B cell (primary cell): ENCODE data around the gene TMEM151A. TPM values are rescaled to one million over a fixed set of nuclear protein-coding genes. Genes with fewer than 3 reads are reported as not detected.

Experiments
- ATAC-seq: fragments of 200-7000 bp; cut with Tn5 transposase; one replicate; pipeline ENCODE4 v1.10.0; 2021; ENCODE audit warnings: low read depth, mild to moderate bottlenecking, moderate number of reproducible peaks, moderate library complexity
- CTCF ChIA-PET: fragments of 350-600 bp; sonication (Branson Sonifier 250); formaldehyde crosslinking; loops from one replicate; lab custom pipeline; 2021; ENCODE audit warnings: antibody characterized with exemption, inconsistent platforms; lab: Charles Lee
- POLR2A ChIA-PET: fragments of 350-600 bp; sonication (Branson Sonifier 250); formaldehyde crosslinking; loops from one replicate; lab custom pipeline; 2021; ENCODE audit warnings: antibody characterized with exemption; lab: Charles Lee
- DNase-seq: peaks from one replicate; pipeline ENCODE4 v3.0.0; 2013
- H2AFZ ChIP-seq: 2 replicates; pipeline ENCODE4 v1.6.1; 2012; ENCODE audit warnings: mild to moderate bottlenecking, low read depth, low read length; ENCODE audit not compliant: insufficient read depth, poor library complexity, severe bottlenecking
- H3K27ac ChIP-seq, 2 donors: 1 replicate in 1 of 2; 2 replicates in 1 of 2; pipeline ENCODE4 v1.5.1; 2012 to 2013; ENCODE audit warnings: low read length in 2 of 2, mild to moderate bottlenecking in 2 of 2, moderate library complexity in 1 of 2
- H3K27me3 ChIP-seq, 4 experiments: fragments of 200-600 bp in 1 of 4; sonication (generic) in 1 of 4; replicated peaks in 1 of 4; 1 replicate in 2 of 4; 2 replicates in 2 of 4; pipeline versions ENCODE4 v1.6.1 to v1.7.0; 2013 to 2016; ENCODE audit warnings: low read length in 3 of 4, mild to moderate bottlenecking in 2 of 4, mixed read lengths in 1 of 4, moderate library complexity in 1 of 4; ENCODE audit not compliant: insufficient read depth in 4 of 4, control insufficient read depth in 3 of 4; ENCODE audit errors: control extremely low read depth in 1 of 4
- H3K36me3 ChIP-seq, 2 experiments: replicated peaks in 1 of 2; 1 replicate in 1 of 2; 2 replicates in 1 of 2; pipeline versions ENCODE4 v1.6.1 to v1.7.1; 2013; ENCODE audit warnings: low read length in 1 of 2; ENCODE audit not compliant: insufficient read depth in 2 of 2, control insufficient read depth in 1 of 2; ENCODE audit errors: control extremely low read depth in 1 of 2, extremely low read depth in 1 of 2
- H3K4me1 ChIP-seq, 2 donors: fragments of 200-600 bp in 1 of 2; sonication (generic) in 1 of 2; 1 replicate in 1 of 2; 2 replicates in 1 of 2; pipeline versions ENCODE4 v1.5.1 to v1.6.1; 2013 to 2017; ENCODE audit warnings: low read length in 2 of 2; ENCODE audit not compliant: control insufficient read depth in 2 of 2, insufficient read depth in 2 of 2
- H3K4me2 ChIP-seq: replicated peaks from 2 replicates; pipeline ENCODE3; 2012; ENCODE audit warnings: mild to moderate bottlenecking, low read depth, low read length; ENCODE audit not compliant: poor library complexity, severe bottlenecking
- H3K4me3 ChIP-seq, 5 experiments: fragments of 200-600 bp in 1 of 5; sonication (generic) in 1 of 5; 1 replicate in 3 of 5; 2 replicates in 2 of 5; pipeline versions ENCODE4 v1.5.1 to v1.7.0; 2011 to 2016; ENCODE audit warnings: low read length in 4 of 5, mild to moderate bottlenecking in 4 of 5, low read depth in 2 of 5, control low read depth in 1 of 5, moderate library complexity in 1 of 5; ENCODE audit not compliant: insufficient read depth in 1 of 5; ENCODE audit errors: control extremely low read depth in 1 of 5, extremely low read depth in 1 of 5
- H3K79me2 ChIP-seq: fragments of 200-600 bp; sonication (generic); one replicate; pipeline ENCODE4 v1.6.0; 2016; ENCODE audit warnings: low read length; ENCODE audit not compliant: control insufficient read depth, insufficient read depth
- H3K9ac ChIP-seq: fragments of 200-600 bp; sonication (generic); 2 replicates; pipeline ENCODE4 v1.6.1; 2017; ENCODE audit warnings: mild to moderate bottlenecking, low read length, moderate library complexity
- H3K9me3 ChIP-seq, 3 donors: one replicate each; pipeline versions ENCODE4 v1.6.1 to v1.7.1; 2013; ENCODE audit warnings: low read length in 2 of 3; ENCODE audit not compliant: control insufficient read depth in 2 of 3, insufficient read depth in 1 of 3; ENCODE audit errors: control extremely low read depth in 1 of 3
- H4K20me1 ChIP-seq: 2 replicates; pipeline ENCODE4 v1.6.0; 2012; ENCODE audit warnings: mild to moderate bottlenecking, low read length; ENCODE audit not compliant: insufficient read depth, control insufficient read depth, poor library complexity, severe bottlenecking
- H3K27ac Mint-ChIP-seq: one replicate; pipeline ENCODE4 v1.8.0; 2021; ENCODE audit warnings: mixed read lengths
- H3K27me3 Mint-ChIP-seq: one replicate; pipeline ENCODE4 v1.8.0; 2021; ENCODE audit warnings: mixed read lengths
- H3K4me1 Mint-ChIP-seq: one replicate; pipeline ENCODE4 v1.8.0; 2021; ENCODE audit warnings: mixed read lengths
- H3K4me3 Mint-ChIP-seq: one replicate; pipeline ENCODE4 v1.8.0; 2021; ENCODE audit warnings: mixed read lengths
- H3K9me3 Mint-ChIP-seq: one replicate; pipeline ENCODE4 v1.8.0; 2022; ENCODE audit warnings: mixed read lengths; ENCODE audit not compliant: insufficient read depth
- EZH2 ChIP-seq: IDR thresholded peaks from 2 replicates; pipeline ENCODE4 v1.6.1; 2012; ENCODE audit warnings: borderline replicate concordance, low read depth, mild to moderate bottlenecking, moderate library complexity, low read length; ENCODE audit not compliant: insufficient read depth, poor library complexity, severe bottlenecking
- WGBS: methylation state at CpG from one replicate; pipeline ENCODE4 v1.1.5; 2013; ENCODE audit warnings: missing lambda C conversion rate; ENCODE audit not compliant: insufficient coverage; 5-methylcytosine and 5-hydroxymethylcytosine counted together
- intact Hi-C: fragments of 100-400 bp; cut with micrococcal nuclease; formaldehyde crosslinking; loops from one replicate; pipeline ENCODE4 v1.10.0; 2022
- polyA plus RNA-seq: library from polyadenylated mRNA; depleted of rRNA; stranded (reverse); fragments of >200 nt; gene quantifications from 2 replicates; pipeline ENCODE4 v1.2.3, GENCODE V29; 2012
- total RNA-seq, 2 donors: library from RNA; stranded (reverse); fragments of 120-200 nt in 1 of 2; gene quantifications; 1 replicate in 1 of 2; 2 replicates in 1 of 2; pipeline versions ENCODE4 v1.2.3 to v1.2.4, GENCODE V29; 2013 to 2022
- TF ChIP-seq, protein P1 (sequence below): fragments of 200-600 bp; IDR thresholded peaks from one replicate; pipeline ENCODE4 v1.8.0; 2022; ENCODE audit warnings: antibody characterized with exemption, mild to moderate bottlenecking

TMEM151A gene
- total and polyA plus RNA-seq, 2 donors (not counting 1 experiment from before 2014, with no cell fraction given): 0.17 to 1.1 TPM

DNA sequence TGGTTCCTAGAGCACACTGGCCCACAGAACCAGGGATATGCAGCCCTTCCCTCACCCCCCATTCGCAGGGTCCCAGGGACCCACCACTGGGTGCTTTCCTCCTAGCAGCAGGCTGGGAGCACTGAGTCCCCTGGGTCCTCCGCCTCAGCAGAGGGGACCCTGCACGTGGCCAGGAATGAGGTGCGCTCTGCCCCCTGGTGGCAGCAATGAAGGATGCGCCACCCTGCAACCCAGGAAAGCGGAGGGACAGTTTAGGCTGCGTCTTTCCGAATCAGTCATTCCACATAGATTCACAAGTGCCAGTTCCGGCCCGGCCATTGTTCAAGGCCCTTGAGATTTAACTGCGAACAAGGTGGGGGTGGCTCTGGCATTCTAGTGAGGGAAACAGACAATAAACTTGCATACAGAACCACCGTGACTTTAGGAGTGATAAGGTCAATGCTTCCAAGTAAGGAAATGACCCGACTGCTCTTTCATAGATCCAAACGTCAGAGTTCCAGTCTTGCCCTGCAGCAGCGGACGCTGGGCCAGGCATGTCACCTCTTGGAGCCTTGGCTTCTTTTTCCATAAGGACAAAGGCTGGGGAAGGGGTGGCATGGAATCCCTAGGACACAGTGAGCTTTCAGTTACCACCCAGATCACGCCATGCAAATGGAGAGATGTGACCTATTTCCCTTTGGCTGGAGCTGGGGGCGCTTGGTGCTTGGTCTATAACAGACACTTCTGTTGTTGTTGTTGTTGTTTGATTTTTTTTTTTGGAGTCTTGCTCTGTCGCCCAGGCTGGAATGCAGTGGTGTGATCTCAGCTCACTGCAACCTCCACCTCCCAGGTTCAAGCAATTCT lies 36.8 kb downstream of the TMEM151A start:
- Histone ChIP-seq H3K36me3 (no peaks in the 10 kb centered on the region), H3K9me3 (no peaks in the 10 kb centered on the region), H3K27me3 (no peaks in the 10 kb centered on the region), H4K20me1 (no peaks in the 10 kb centered on the region), H3K4me2 (peak overlapping the region; percentile 64), H3K27ac (no peak overlapping the region), H2AFZ (peak overlapping the region; percentile 74), H3K9ac (no peak overlapping the region), H3K4me1 (peaks cover 15 to 25% of the 10 kb centered on the region in 2 donors), H3K79me2 (no peaks in the 10 kb centered on the region), H3K4me3 (peak overlapping the region in 1 of 5 experiments; percentile 30)
- no peaks in the 10 kb centered on the region for H3K9me3 Mint-ChIP-seq
- 8% methylated on average over 16 of the region's 19 CpGs for WGBS
- peak overlapping the region; percentile 52 for H3K4me3 Mint-ChIP-seq
- peak overlapping the region; percentile 47 for H3K27ac Mint-ChIP-seq
- DNase-seq (peak; percentile 89), ATAC-seq (peak; percentile 98)
- TF ChIP-seq EZH2: no peak
- TF ChIP-seq, protein P1, sequence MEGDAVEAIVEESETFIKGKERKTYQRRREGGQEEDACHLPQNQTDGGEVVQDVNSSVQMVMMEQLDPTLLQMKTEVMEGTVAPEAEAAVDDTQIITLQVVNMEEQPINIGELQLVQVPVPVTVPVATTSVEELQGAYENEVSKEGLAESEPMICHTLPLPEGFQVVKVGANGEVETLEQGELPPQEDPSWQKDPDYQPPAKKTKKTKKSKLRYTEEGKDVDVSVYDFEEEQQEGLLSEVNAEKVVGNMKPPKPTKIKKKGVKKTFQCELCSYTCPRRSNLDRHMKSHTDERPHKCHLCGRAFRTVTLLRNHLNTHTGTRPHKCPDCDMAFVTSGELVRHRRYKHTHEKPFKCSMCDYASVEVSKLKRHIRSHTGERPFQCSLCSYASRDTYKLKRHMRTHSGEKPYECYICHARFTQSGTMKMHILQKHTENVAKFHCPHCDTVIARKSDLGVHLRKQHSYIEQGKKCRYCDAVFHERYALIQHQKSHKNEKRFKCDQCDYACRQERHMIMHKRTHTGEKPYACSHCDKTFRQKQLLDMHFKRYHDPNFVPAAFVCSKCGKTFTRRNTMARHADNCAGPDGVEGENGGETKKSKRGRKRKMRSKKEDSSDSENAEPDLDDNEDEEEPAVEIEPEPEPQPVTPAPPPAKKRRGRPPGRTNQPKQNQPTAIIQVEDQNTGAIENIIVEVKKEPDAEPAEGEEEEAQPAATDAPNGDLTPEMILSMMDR: peak; percentile 93
- intact Hi-C loops: loop anchor here (1.0 kb wide), 5 partner anchors 10 to 106 kb away; partner anchors contain the start of gene BRMS1
- ChIA-PET POLR2A (no interaction called here), CTCF (interaction anchor here (0.7 to 4.6 kb wide), 7 partner anchors 10 to 60 kb away, joined by 3 to 101 read pairs (median 5); partner anchors contain the start of gene YIF1A)
- H3K4me1 Mint-ChIP-seq: peaks cover 16% of the 10 kb centered on the region
- no peaks in the 10 kb centered on the region for H3K27me3 Mint-ChIP-seq
